Measurements from ENCODE around the gene PCIF1. TPM values are rescaled to one million over a fixed set of nuclear protein-coding genes. Genes with fewer than 3 reads are reported as not detected.
"Not testable (repeated sequence)": the region's sequence is repeated elsewhere in the genome, so short reads cannot be mapped to it uniquely, and the experiment has no call there.

The PCIF1 gene
- total RNA-seq, 1 donor from 2014 or later = 45.2 TPM

DNA sequence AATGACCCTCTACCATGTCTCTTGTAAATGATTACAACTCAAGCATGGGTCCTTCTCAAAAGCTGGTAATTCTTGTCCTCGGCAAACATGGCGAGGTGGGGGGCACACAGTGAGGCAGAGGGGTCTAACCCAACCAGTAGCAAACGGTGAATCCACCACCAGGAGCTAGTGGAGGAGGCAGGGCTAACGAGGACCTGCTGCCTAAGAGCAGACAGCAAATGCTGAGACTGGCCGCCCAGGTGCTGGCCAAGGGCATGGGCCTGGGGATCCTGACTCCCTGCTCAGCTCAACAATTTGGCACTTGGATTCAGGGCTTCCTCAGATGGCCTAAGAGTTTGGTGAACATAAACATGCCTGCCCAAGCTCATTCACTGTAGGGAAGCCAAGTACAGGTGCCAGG is 18.4 kb downstream of the PCIF1 start:
- Mint-ChIP-seq H3K9me3 (no peaks in the 10 kb centered on the region), H3K27ac (no peak overlapping the region), H3K4me1 (no peaks in the 10 kb centered on the region), H3K4me3 (no peak overlapping the region), H3K36me3 (peaks cover 19% of the 10 kb centered on the region), H3K27me3 (ENCODE audit: low read depth) (no peaks in the 10 kb centered on the region)
- no peak for DNase-seq (ENCODE audit: low spot score in 2 of 2, unreplicated experiment in 2 of 2)
- TF ChIP-seq, protein P1, sequence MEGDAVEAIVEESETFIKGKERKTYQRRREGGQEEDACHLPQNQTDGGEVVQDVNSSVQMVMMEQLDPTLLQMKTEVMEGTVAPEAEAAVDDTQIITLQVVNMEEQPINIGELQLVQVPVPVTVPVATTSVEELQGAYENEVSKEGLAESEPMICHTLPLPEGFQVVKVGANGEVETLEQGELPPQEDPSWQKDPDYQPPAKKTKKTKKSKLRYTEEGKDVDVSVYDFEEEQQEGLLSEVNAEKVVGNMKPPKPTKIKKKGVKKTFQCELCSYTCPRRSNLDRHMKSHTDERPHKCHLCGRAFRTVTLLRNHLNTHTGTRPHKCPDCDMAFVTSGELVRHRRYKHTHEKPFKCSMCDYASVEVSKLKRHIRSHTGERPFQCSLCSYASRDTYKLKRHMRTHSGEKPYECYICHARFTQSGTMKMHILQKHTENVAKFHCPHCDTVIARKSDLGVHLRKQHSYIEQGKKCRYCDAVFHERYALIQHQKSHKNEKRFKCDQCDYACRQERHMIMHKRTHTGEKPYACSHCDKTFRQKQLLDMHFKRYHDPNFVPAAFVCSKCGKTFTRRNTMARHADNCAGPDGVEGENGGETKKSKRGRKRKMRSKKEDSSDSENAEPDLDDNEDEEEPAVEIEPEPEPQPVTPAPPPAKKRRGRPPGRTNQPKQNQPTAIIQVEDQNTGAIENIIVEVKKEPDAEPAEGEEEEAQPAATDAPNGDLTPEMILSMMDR (IDR thresholded peaks at IDR 0.05; ENCODE audit: unreplicated experiment) = no peak

DNA sequence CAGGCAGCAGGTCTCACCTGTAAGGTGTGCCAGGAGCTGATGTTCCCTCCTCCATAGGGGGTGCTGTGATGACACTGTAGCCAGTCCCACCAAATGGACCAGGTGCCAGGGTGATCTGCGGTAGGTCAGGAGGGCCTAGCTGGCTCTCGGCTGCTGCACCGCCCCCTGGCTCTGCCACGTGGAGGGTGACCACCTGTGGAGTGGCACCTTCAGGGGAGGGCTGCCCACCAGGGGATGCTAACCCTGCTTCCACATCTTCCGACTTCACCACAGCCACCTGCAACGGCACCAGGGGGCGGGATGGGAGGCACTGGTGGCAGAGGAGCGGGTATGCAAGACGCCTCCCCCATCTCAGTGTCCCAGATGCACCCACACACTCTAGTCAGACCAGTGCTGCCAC is 19.2 kb downstream of the PCIF1 start:
- peaks cover 3% of the 10 kb centered on the region for H3K9me3 Mint-ChIP-seq
- no peak overlapping the region for H3K27ac Mint-ChIP-seq
- TF ChIP-seq, protein P1 (IDR thresholded peaks at IDR 0.05; ENCODE audit: unreplicated experiment) = no peak
- DNase-seq (ENCODE audit: low spot score in 2 of 2, unreplicated experiment in 2 of 2) = no peak
- H3K27me3 Mint-ChIP-seq (ENCODE audit: low read depth) = no peaks in the 10 kb centered on the region
- no peaks in the 10 kb centered on the region for H3K4me1 Mint-ChIP-seq
- H3K4me3 Mint-ChIP-seq = no peak overlapping the region
- peaks cover 24% of the 10 kb centered on the region for H3K36me3 Mint-ChIP-seq

DNA sequence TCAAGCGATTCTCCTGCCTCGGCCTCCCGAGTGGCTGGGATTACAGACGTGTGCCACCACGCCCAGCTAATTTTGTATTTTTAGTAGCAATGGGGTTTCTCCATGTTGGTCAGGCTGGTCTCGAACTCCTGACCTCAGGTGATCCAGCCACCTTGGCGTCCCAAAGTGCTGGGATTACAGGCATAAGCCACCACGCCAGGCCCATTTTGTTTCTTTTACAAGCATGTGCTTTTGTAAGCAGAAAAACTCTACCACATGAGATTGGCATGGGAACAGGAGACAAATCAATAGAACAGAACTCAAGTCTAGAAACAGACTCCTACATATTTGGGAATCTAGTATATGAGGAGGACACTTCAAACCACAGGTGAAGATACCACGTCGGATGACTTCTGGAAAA is 21.8 kb downstream of the PCIF1 start:
- not testable (repeated sequence) for H3K9me3 Mint-ChIP-seq; H3K4me1 Mint-ChIP-seq; H3K27me3 Mint-ChIP-seq (ENCODE audit: low read depth); H3K27ac Mint-ChIP-seq; H3K4me3 Mint-ChIP-seq; DNase-seq (ENCODE audit: low spot score in 2 of 2, unreplicated experiment in 2 of 2)
- peaks cover 28% of the 10 kb centered on the region for H3K36me3 Mint-ChIP-seq

DNA sequence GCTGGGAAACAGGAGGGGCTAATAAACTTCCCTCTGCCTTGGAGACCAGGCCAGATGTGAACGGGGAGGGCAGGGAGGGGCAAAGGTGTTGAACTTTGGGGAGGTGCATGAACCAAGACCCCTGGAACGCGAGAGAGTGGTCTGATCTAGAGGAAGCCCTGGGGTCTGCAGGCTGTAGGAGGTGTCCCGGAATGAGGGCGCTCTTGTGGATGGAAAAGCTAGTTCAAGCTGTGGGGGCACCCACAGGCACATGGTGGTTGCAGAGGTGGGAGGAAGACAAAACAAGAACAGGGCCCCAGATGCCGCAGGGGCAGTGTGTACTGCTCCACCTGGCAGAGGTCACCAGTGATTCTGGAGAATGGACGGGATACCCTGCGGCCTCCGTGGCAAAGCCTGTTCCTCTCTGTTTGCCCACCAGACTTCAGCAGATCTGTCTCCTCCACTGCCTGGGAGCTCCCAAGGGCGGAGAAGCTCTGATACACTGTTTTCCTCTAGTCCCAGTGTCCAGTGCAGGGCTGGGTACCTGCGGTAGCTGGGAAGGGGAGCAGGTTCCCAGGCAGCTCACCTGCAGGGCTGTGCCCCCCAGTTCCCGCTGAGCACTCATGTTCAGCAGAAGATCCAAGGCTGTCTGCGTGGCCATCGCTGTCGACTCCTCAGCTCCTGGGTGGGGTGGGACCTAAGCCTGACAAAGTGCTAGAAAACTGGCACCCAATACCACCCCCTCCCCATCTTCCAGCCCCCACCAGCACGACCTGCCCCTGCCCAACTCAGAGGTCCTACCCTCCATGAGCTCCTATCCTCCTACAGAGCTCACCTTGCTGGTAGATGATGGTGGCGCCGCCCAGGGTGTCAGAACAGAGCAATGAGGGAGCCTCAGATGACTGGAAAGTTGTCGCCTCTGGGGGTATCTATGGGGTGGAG is 22.8 kb downstream of the PCIF1 start:
- H3K27me3 Mint-ChIP-seq (ENCODE audit: low read depth) = no peaks in the 10 kb centered on the region
- peak in 1 of 2 experiments; percentile 8 for DNase-seq (ENCODE audit: low spot score in 2 of 2, unreplicated experiment in 2 of 2)
- H3K4me3 Mint-ChIP-seq = no peak overlapping the region
- no peaks in the 10 kb centered on the region for H3K4me1 Mint-ChIP-seq
- no peak overlapping the region for H3K27ac Mint-ChIP-seq
- H3K9me3 Mint-ChIP-seq = peaks cover 4% of the 10 kb centered on the region
- TF ChIP-seq, protein P1 (IDR thresholded peaks at IDR 0.05; ENCODE audit: unreplicated experiment) = no peak
- peaks cover 31% of the 10 kb centered on the region for H3K36me3 Mint-ChIP-seq

DNA sequence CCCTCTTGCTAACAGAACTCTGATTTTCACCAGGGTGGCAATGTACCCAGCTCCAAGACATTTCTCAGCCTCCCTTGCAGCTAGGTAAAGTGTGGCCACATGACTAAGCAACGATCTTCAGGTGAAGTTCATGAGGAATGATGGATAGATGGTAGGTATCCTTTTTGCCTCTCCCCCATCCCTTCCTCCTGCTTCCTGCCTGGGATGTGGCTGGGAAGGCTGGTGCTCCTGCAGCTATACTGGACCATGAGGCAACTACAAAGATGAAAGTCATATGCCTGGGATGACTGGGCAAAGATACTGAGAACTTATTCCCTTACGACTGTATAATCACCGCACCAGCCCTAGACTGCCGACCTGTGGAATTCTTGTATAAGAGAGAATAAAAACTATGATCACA is 24.1 kb downstream of the PCIF1 start:
- no peaks in the 10 kb centered on the region for H3K4me1 Mint-ChIP-seq
- H3K4me3 Mint-ChIP-seq = no peak overlapping the region
- peaks cover 4% of the 10 kb centered on the region for H3K9me3 Mint-ChIP-seq
- H3K36me3 Mint-ChIP-seq = peaks cover 33% of the 10 kb centered on the region
- no peaks in the 10 kb centered on the region for H3K27me3 Mint-ChIP-seq (ENCODE audit: low read depth)
- H3K27ac Mint-ChIP-seq = no peak overlapping the region
- TF ChIP-seq, protein P1 (IDR thresholded peaks at IDR 0.05; ENCODE audit: unreplicated experiment) = no peak
- DNase-seq (ENCODE audit: low spot score in 2 of 2, unreplicated experiment in 2 of 2) = no peak

DNA sequence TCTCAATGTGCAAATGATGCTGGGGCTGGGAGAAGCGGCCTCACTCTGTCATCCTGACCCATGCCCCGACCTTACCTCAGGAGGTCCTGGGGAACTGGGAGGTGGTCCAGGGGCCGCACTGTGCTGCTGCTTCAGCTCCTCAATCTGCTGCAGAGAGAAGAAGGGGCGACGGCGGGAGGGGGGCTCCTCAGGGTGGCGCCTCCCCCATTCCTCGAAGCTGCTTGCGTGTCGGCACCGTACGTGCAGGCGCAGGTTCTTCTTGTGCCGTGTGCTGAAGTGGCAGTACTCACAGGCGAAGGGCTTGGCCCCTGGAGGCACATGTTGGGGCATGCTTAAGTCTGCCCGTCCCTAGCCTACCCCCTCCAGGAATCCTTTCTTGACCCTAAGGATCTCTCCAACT is 24.6 kb downstream of the PCIF1 start:
- no peak for DNase-seq (ENCODE audit: low spot score in 2 of 2, unreplicated experiment in 2 of 2)
- no peaks in the 10 kb centered on the region for H3K27me3 Mint-ChIP-seq (ENCODE audit: low read depth)
- no peak overlapping the region for H3K4me3 Mint-ChIP-seq
- peaks cover 4% of the 10 kb centered on the region for H3K9me3 Mint-ChIP-seq
- no peaks in the 10 kb centered on the region for H3K4me1 Mint-ChIP-seq
- no peak overlapping the region for H3K27ac Mint-ChIP-seq
- H3K36me3 Mint-ChIP-seq = peaks cover 33% of the 10 kb centered on the region
- TF ChIP-seq, protein P1 (IDR thresholded peaks at IDR 0.05; ENCODE audit: unreplicated experiment) = no peak

All from mesothelial cell of epicardium (in vitro differentiated cells).